ENCODE results near the gene CACUL1.

CACUL1 gene

GRCh38 chr10:118781541-118781940 is 26.8 kb upstream of the CACUL1 start:
- Histone ChIP-seq H3K4me2 (ENCODE audit: low read length) (no peak overlapping the region), H3K9ac (ENCODE audit: low read length) (no peak overlapping the region), H3K4me3 (ENCODE audit: low read length) (no peak overlapping the region), H3K4me1 (ENCODE audit: low read length) (no peaks in the 10 kb centered on the region), H3K36me3 (replicated peaks; ENCODE audit: low read depth, low read length) (no peaks in the 10 kb centered on the region), H3K79me2 (ENCODE audit: low read length) (no peaks in the 10 kb centered on the region), H3K27ac (ENCODE audit: low read length) (no peak overlapping the region), H4K20me1 (ENCODE audit: insufficient read depth, low read length) (no peaks in the 10 kb centered on the region), H3K27me3 (ENCODE audit: low read depth, low read length) (no peaks in the 10 kb centered on the region), H2AFZ (ENCODE audit: low read depth, low read length) (no peak overlapping the region), H3K9me3 (ENCODE audit: insufficient read depth, low read length) (no peaks in the 10 kb centered on the region)
- no peak for TF ChIP-seq EZH2phosphoT487 (IDR thresholded peaks at IDR 0.05; ENCODE audit: low read depth)
- TF ChIP-seq CTCF (IDR thresholded peaks at IDR 0.05; ENCODE audit: low read depth, low read length): no peak

- Histone ChIP-seq H3K9ac (ENCODE audit: low read length) (no peak overlapping the region), H3K27ac (ENCODE audit: low read length) (no peak overlapping the region), H3K36me3 (replicated peaks; ENCODE audit: low read depth, low read length) (no peaks in the 10 kb centered on the region), H3K27me3 (ENCODE audit: low read depth, low read length) (no peaks in the 10 kb centered on the region), H3K4me3 (ENCODE audit: low read length) (no peak overlapping the region), H3K9me3 (ENCODE audit: insufficient read depth, low read length) (no peaks in the 10 kb centered on the region), H3K79me2 (ENCODE audit: low read length) (no peaks in the 10 kb centered on the region), H4K20me1 (ENCODE audit: insufficient read depth, low read length) (no peaks in the 10 kb centered on the region), H3K4me2 (ENCODE audit: low read length) (no peak overlapping the region), H2AFZ (ENCODE audit: low read depth, low read length) (no peak overlapping the region), H3K4me1 (ENCODE audit: low read length) (no peaks in the 10 kb centered on the region)
- TF ChIP-seq EZH2phosphoT487 (IDR thresholded peaks at IDR 0.05; ENCODE audit: low read depth) (no peak), CTCF (IDR thresholded peaks at IDR 0.05; ENCODE audit: low read depth, low read length) (no peak)
These were observed 24.0 kb upstream of the CACUL1 start for GRCh38 chr10:118778727-118779126.

GRCh38 chr10:118776960-118777359 is 22.2 kb upstream of the CACUL1 start:
- TF ChIP-seq EZH2phosphoT487 (IDR thresholded peaks at IDR 0.05; ENCODE audit: low read depth) (no peak), CTCF (IDR thresholded peaks at IDR 0.05; ENCODE audit: low read depth, low read length) (no peak)
- no peaks in the 10 kb centered on the region for H3K36me3 ChIP-seq (replicated peaks; ENCODE audit: low read depth, low read length)
- H3K27ac ChIP-seq (ENCODE audit: low read length): no peak overlapping the region
- H4K20me1 ChIP-seq (ENCODE audit: insufficient read depth, low read length): no peaks in the 10 kb centered on the region
- no peak overlapping the region for H3K9ac ChIP-seq (ENCODE audit: low read length)
- H3K4me2 ChIP-seq (ENCODE audit: low read length): no peak overlapping the region
- no peaks in the 10 kb centered on the region for H3K4me1 ChIP-seq (ENCODE audit: low read length)
- H3K79me2 ChIP-seq (ENCODE audit: low read length): no peaks in the 10 kb centered on the region
- no peak overlapping the region for H3K4me3 ChIP-seq (ENCODE audit: low read length)
- no peaks in the 10 kb centered on the region for H3K27me3 ChIP-seq (ENCODE audit: low read depth, low read length)
- H3K9me3 ChIP-seq (ENCODE audit: insufficient read depth, low read length): no peaks in the 10 kb centered on the region
- no peak overlapping the region for H2AFZ ChIP-seq (ENCODE audit: low read depth, low read length)

GRCh38 chr10:118776033-118776432 is 21.3 kb upstream of the CACUL1 start:
- H3K9me3 ChIP-seq (ENCODE audit: insufficient read depth, low read length): no peaks in the 10 kb centered on the region
- H3K27ac ChIP-seq (ENCODE audit: low read length): no peak overlapping the region
- H3K36me3 ChIP-seq (replicated peaks; ENCODE audit: low read depth, low read length): no peaks in the 10 kb centered on the region
- no peaks in the 10 kb centered on the region for H3K79me2 ChIP-seq (ENCODE audit: low read length)
- H3K4me1 ChIP-seq (ENCODE audit: low read length): no peaks in the 10 kb centered on the region
- TF ChIP-seq CTCF (IDR thresholded peaks at IDR 0.05; ENCODE audit: low read depth, low read length) (no peak), EZH2phosphoT487 (IDR thresholded peaks at IDR 0.05; ENCODE audit: low read depth) (no peak)
- H3K4me2 ChIP-seq (ENCODE audit: low read length): no peak overlapping the region
- H3K27me3 ChIP-seq (ENCODE audit: low read depth, low read length): no peaks in the 10 kb centered on the region
- no peak overlapping the region for H3K4me3 ChIP-seq (ENCODE audit: low read length)
- no peaks in the 10 kb centered on the region for H4K20me1 ChIP-seq (ENCODE audit: insufficient read depth, low read length)
- no peak overlapping the region for H2AFZ ChIP-seq (ENCODE audit: low read depth, low read length)
- H3K9ac ChIP-seq (ENCODE audit: low read length): no peak overlapping the region

All from OCI-LY3 (cell line).